ENCODE measurements around the gene GMDS. TPM values are rescaled to one million over a fixed set of nuclear protein-coding genes. Genes with fewer than 3 reads are reported as not detected.

GMDS gene
- total RNA-seq, 1 experiment from 2014 or later = 27.6 TPM

DNA sequence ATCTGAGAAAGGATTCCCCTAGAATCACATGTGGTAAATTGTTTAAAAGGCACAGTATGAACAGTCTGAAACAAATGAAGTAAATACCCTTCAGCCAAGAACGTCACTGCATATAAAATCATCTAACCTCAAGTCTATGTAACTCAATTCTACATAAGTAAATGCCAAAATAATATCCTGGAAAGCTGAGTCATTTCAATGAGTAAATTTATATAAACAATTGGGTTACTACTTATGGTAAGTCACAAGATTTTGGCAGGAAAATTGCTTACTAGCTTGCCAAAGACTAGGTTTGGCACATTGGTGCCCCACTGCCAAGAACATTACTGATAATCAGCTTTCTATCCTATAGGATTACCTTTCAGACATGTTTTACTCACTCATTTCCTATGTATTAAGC is 8.4 kb downstream of the GMDS start:
- Histone ChIP-seq H3K27ac (ENCODE audit: insufficient read length, low read depth, low read length) (no peak overlapping the region), H3K18ac (ENCODE audit: insufficient read length, low read depth, low read length) (no peak overlapping the region), H4K20me1 (ENCODE audit: control insufficient read depth, insufficient read depth, insufficient read length) (no peaks in the 10 kb centered on the region), H3K9me3 (ENCODE audit: control insufficient read depth, low read depth, low read length) (no peaks in the 10 kb centered on the region), H3K23me2 (ENCODE audit: insufficient read length, low read depth, low read length, poor library complexity, severe bottlenecking) (no peaks in the 10 kb centered on the region), H3K14ac (ENCODE audit: insufficient read depth, low read length) (no peak overlapping the region), H3K27me3 (ENCODE audit: insufficient read depth, low read length) (no peaks in the 10 kb centered on the region), H3K79me2 (ENCODE audit: insufficient read depth, low read length) (peaks cover 3% of the 10 kb centered on the region; the same call in 1 of the 2 replicates), H3K23ac (ENCODE audit: insufficient read length, low read depth, low read length) (no peak overlapping the region), H2BK15ac (ENCODE audit: low read depth, low read length) (no peak overlapping the region), H2BK120ac (ENCODE audit: low read depth, low read length, poor library complexity, severe bottlenecking) (no peak overlapping the region), H4K91ac (ENCODE audit: insufficient read length, low read depth, low read length) (no peak overlapping the region), H2AFZ (ENCODE audit: low read length) (no peak overlapping the region), H3K4ac (ENCODE audit: low read depth, low read length) (no peak overlapping the region), H2AK5ac (ENCODE audit: insufficient read length, low read length) (no peak overlapping the region), H3K4me2 (ENCODE audit: insufficient read depth, insufficient read length, low read length) (no peak overlapping the region), H3K9ac (ENCODE audit: extremely low read depth, insufficient read length, low read length) (no peak overlapping the region), H2BK12ac (ENCODE audit: insufficient read length, low read depth, low read length) (no peak overlapping the region), H3T11ph (ENCODE audit: low read length) (no peak overlapping the region), H3K4me1 (ENCODE audit: insufficient read depth, low read length) (peaks cover 3% of the 10 kb centered on the region; the same call in 1 of the 2 replicates), H2BK5ac (ENCODE audit: insufficient read length, low read length) (no peak overlapping the region), H4K5ac (ENCODE audit: insufficient read length, low read depth, low read length) (no peak overlapping the region), H2BK20ac (ENCODE audit: low read depth, low read length, poor library complexity, severe bottlenecking) (no peak overlapping the region), H3K79me1 (ENCODE audit: insufficient read depth, low read depth, low read length, poor library complexity, severe bottlenecking) (no peaks in the 10 kb centered on the region), H3K56ac (ENCODE audit: insufficient read length, low read depth, low read length) (no peak overlapping the region), H4K8ac (replicated peaks; ENCODE audit: insufficient read length, low read depth, low read length) (no peak overlapping the region)
- H3K9me3 Mint-ChIP-seq = no peaks in the 10 kb centered on the region
- no peaks in the 10 kb centered on the region for H3K36me3 Mint-ChIP-seq (ENCODE audit: insufficient read depth in 1 of 3, low read depth in 3 of 3)
- H3K27ac Mint-ChIP-seq = no peak overlapping the region; a peak in 1 of 7 replicates
- DNase-seq = no peak
- H3K4me3 Mint-ChIP-seq = no peak overlapping the region
- TF ChIP-seq, protein P1, sequence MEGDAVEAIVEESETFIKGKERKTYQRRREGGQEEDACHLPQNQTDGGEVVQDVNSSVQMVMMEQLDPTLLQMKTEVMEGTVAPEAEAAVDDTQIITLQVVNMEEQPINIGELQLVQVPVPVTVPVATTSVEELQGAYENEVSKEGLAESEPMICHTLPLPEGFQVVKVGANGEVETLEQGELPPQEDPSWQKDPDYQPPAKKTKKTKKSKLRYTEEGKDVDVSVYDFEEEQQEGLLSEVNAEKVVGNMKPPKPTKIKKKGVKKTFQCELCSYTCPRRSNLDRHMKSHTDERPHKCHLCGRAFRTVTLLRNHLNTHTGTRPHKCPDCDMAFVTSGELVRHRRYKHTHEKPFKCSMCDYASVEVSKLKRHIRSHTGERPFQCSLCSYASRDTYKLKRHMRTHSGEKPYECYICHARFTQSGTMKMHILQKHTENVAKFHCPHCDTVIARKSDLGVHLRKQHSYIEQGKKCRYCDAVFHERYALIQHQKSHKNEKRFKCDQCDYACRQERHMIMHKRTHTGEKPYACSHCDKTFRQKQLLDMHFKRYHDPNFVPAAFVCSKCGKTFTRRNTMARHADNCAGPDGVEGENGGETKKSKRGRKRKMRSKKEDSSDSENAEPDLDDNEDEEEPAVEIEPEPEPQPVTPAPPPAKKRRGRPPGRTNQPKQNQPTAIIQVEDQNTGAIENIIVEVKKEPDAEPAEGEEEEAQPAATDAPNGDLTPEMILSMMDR (conservative IDR thresholded peaks at IDR 0.05) = no peak
- H3K27me3 Mint-ChIP-seq (ENCODE audit: low read depth) = no peaks in the 10 kb centered on the region
- no CpG with 5 or more reads among the region's 1 CpG for WGBS (ENCODE audit: extremely low coverage, insufficient read length, low lambda C conversion rate)
- H3K4me1 Mint-ChIP-seq = peaks cover 27 to 32% of the 10 kb centered on the region in 2 experiments
